ENCODE data around the gene POLR2E. TPM values are rescaled to one million over a fixed set of nuclear protein-coding genes. Genes with fewer than 3 reads are reported as not detected.

The POLR2E gene
- total and polyA plus RNA-seq, 10 of the 15 experiments (the other 5 are each of a cell fraction or from before 2014, with no cell fraction given) = 4.0 to 487 (median 200) TPM

DNA sequence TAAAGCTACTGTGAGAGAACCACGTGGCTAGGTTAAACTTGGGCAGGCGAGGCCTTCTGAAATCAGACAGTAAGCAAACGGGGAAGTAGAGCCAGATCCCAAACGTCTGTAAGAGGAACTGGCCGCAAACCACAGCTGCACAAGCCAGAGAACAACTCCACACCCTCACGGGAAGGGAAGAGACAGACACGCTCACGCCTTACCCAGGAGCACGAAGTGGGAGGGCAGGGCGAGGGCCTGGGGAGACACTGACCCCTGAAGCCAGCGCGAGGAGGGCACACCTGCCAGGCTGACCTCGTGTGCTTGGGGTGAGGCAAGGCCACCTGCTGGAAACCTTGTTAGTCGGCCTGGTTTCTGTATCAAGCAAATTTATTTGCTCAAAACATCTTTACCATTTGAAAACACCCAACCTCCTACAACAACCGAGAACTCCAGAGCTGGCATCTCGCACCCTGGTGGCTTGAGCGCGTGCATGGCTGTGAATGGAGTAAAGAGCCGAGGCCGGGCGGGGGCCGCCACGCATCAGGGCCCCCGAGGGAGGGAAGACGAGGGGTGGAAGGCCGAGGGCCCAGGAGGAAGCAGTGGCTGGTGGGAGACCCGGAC lies 7.3 kb downstream of the POLR2E start (continued):
- TF ChIP-seq, protein P1, sequence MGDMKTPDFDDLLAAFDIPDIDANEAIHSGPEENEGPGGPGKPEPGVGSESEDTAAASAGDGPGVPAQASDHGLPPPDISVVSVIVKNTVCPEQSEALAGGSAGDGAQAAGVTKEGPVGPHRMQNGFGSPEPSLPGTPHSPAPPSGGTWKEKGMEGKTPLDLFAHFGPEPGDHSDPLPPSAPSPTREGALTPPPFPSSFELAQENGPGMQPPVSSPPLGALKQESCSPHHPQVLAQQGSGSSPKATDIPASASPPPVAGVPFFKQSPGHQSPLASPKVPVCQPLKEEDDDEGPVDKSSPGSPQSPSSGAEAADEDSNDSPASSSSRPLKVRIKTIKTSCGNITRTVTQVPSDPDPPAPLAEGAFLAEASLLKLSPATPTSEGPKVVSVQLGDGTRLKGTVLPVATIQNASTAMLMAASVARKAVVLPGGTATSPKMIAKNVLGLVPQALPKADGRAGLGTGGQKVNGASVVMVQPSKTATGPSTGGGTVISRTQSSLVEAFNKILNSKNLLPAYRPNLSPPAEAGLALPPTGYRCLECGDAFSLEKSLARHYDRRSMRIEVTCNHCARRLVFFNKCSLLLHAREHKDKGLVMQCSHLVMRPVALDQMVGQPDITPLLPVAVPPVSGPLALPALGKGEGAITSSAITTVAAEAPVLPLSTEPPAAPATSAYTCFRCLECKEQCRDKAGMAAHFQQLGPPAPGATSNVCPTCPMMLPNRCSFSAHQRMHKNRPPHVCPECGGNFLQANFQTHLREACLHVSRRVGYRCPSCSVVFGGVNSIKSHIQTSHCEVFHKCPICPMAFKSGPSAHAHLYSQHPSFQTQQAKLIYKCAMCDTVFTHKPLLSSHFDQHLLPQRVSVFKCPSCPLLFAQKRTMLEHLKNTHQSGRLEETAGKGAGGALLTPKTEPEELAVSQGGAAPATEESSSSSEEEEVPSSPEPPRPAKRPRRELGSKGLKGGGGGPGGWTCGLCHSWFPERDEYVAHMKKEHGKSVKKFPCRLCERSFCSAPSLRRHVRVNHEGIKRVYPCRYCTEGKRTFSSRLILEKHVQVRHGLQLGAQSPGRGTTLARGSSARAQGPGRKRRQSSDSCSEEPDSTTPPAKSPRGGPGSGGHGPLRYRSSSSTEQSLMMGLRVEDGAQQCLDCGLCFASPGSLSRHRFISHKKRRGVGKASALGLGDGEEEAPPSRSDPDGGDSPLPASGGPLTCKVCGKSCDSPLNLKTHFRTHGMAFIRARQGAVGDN (IDR thresholded peaks at IDR 0.05) = peak; percentile 91
- TF ChIP-seq SIN3A (IDR thresholded peaks at IDR 0.05; ENCODE audit: low read depth, low read length) (no peak), BACH1 (IDR thresholded peaks at IDR 0.05; ENCODE audit: borderline replicate concordance) (0 out of 2 replicates have a peak, but pooled peaks have one; percentile 45), NR2F1 (conservative IDR thresholded peaks at IDR 0.05) (peak; percentile 75), NRF1 (conservative IDR thresholded peaks at IDR 0.05; ENCODE audit: low read depth, low read length) (no peak), GABPA (IDR thresholded peaks at IDR 0.05; ENCODE audit: low read depth) (no peak), CEBPB (IDR thresholded peaks at IDR 0.05; ENCODE audit: borderline replicate concordance in 1 of 2, low read depth in 2 of 2, low read length in 2 of 2) (no peak), ATF7 (IDR thresholded peaks at IDR 0.05; ENCODE audit: low read depth) (no peak)
- TF ChIP-seq, protein P2, sequence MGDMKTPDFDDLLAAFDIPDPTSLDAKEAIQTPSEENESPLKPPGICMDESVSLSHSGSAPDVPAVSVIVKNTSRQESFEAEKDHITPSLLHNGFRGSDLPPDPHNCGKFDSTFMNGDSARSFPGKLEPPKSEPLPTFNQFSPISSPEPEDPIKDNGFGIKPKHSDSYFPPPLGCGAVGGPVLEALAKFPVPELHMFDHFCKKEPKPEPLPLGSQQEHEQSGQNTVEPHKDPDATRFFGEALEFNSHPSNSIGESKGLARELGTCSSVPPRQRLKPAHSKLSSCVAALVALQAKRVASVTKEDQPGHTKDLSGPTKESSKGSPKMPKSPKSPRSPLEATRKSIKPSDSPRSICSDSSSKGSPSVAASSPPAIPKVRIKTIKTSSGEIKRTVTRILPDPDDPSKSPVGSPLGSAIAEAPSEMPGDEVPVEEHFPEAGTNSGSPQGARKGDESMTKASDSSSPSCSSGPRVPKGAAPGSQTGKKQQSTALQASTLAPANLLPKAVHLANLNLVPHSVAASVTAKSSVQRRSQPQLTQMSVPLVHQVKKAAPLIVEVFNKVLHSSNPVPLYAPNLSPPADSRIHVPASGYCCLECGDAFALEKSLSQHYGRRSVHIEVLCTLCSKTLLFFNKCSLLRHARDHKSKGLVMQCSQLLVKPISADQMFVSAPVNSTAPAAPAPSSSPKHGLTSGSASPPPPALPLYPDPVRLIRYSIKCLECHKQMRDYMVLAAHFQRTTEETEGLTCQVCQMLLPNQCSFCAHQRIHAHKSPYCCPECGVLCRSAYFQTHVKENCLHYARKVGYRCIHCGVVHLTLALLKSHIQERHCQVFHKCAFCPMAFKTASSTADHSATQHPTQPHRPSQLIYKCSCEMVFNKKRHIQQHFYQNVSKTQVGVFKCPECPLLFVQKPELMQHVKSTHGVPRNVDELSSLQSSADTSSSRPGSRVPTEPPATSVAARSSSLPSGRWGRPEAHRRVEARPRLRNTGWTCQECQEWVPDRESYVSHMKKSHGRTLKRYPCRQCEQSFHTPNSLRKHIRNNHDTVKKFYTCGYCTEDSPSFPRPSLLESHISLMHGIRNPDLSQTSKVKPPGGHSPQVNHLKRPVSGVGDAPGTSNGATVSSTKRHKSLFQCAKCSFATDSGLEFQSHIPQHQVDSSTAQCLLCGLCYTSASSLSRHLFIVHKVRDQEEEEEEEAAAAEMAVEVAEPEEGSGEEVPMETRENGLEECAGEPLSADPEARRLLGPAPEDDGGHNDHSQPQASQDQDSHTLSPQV (IDR thresholded peaks at IDR 0.05) = no peak
- TF ChIP-seq, protein P3, sequence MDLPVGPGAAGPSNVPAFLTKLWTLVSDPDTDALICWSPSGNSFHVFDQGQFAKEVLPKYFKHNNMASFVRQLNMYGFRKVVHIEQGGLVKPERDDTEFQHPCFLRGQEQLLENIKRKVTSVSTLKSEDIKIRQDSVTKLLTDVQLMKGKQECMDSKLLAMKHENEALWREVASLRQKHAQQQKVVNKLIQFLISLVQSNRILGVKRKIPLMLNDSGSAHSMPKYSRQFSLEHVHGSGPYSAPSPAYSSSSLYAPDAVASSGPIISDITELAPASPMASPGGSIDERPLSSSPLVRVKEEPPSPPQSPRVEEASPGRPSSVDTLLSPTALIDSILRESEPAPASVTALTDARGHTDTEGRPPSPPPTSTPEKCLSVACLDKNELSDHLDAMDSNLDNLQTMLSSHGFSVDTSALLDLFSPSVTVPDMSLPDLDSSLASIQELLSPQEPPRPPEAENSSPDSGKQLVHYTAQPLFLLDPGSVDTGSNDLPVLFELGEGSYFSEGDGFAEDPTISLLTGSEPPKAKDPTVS (IDR thresholded peaks at IDR 0.05; ENCODE audit: low read depth, low read length) = no peak
- TF ChIP-seq, protein P4, sequence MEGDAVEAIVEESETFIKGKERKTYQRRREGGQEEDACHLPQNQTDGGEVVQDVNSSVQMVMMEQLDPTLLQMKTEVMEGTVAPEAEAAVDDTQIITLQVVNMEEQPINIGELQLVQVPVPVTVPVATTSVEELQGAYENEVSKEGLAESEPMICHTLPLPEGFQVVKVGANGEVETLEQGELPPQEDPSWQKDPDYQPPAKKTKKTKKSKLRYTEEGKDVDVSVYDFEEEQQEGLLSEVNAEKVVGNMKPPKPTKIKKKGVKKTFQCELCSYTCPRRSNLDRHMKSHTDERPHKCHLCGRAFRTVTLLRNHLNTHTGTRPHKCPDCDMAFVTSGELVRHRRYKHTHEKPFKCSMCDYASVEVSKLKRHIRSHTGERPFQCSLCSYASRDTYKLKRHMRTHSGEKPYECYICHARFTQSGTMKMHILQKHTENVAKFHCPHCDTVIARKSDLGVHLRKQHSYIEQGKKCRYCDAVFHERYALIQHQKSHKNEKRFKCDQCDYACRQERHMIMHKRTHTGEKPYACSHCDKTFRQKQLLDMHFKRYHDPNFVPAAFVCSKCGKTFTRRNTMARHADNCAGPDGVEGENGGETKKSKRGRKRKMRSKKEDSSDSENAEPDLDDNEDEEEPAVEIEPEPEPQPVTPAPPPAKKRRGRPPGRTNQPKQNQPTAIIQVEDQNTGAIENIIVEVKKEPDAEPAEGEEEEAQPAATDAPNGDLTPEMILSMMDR (IDR thresholded peaks at IDR 0.05 in 2 of 3, conservative IDR thresholded peaks at IDR 0.05 in 1 of 3; ENCODE audit: control insufficient read depth in 2 of 3, extremely low read depth in 1 of 3, insufficient read depth in 1 of 3, low read depth in 3 of 3, low read length in 3 of 3) = peak in 2 of 3 experiments; percentile 9 to 26; a peak in 2 of 6 replicates
- TF ChIP-seq, protein P5, sequence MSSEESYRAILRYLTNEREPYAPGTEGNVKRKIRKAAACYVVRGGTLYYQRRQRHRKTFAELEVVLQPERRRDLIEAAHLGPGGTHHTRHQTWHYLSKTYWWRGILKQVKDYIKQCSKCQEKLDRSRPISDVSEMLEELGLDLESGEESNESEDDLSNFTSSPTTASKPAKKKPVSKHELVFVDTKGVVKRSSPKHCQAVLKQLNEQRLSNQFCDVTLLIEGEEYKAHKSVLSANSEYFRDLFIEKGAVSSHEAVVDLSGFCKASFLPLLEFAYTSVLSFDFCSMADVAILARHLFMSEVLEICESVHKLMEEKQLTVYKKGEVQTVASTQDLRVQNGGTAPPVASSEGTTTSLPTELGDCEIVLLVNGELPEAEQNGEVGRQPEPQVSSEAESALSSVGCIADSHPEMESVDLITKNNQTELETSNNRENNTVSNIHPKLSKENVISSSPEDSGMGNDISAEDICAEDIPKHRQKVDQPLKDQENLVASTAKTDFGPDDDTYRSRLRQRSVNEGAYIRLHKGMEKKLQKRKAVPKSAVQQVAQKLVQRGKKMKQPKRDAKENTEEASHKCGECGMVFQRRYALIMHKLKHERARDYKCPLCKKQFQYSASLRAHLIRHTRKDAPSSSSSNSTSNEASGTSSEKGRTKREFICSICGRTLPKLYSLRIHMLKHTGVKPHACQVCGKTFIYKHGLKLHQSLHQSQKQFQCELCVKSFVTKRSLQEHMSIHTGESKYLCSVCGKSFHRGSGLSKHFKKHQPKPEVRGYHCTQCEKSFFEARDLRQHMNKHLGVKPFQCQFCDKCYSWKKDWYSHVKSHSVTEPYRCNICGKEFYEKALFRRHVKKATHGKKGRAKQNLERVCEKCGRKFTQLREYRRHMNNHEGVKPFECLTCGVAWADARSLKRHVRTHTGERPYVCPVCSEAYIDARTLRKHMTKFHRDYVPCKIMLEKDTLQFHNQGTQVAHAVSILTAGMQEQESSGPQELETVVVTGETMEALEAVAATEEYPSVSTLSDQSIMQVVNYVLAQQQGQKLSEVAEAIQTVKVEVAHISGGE (CRISPR knock-in tag; IDR thresholded peaks at IDR 0.05) = no peak

Measured in GM12878 (cell line).